Measurements from ENCODE around the gene CERK.

DNA sequence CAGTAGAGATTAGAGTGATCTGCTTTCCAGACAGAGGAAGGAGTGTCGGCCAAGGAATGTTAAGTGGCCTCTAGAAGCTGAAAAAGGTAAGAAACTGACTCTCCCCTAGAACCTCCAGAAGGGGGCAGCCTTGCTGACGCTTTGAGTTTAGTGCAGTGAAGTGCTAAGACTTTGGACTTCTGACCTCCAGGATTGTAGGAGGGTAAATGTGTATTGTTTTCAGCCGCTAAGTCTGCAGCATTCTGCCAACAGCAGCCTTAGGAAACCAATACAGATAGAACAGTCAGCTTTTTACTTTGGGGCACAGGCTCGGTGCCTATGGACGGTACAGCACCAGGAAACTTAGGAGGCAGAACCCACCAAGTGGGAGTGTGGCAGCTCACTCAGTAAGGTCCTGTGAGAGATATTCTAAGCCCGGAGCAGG is 20.8 kb upstream of the CERK start:
- TF ChIP-seq, protein P1, sequence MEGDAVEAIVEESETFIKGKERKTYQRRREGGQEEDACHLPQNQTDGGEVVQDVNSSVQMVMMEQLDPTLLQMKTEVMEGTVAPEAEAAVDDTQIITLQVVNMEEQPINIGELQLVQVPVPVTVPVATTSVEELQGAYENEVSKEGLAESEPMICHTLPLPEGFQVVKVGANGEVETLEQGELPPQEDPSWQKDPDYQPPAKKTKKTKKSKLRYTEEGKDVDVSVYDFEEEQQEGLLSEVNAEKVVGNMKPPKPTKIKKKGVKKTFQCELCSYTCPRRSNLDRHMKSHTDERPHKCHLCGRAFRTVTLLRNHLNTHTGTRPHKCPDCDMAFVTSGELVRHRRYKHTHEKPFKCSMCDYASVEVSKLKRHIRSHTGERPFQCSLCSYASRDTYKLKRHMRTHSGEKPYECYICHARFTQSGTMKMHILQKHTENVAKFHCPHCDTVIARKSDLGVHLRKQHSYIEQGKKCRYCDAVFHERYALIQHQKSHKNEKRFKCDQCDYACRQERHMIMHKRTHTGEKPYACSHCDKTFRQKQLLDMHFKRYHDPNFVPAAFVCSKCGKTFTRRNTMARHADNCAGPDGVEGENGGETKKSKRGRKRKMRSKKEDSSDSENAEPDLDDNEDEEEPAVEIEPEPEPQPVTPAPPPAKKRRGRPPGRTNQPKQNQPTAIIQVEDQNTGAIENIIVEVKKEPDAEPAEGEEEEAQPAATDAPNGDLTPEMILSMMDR (IDR thresholded peaks at IDR 0.05; ENCODE audit: low read depth, low read length): peak; percentile 95
- TF ChIP-seq EZH2phosphoT487 (IDR thresholded peaks at IDR 0.05; ENCODE audit: low read depth): no peak

All from OCI-LY3 (cell line).